GM23338 (cell line): ENCODE measurements around the gene MYLK4.

ENCODE experiments used
- CREB1 ChIP-seq: fragments of 250-450 bp; sonication (Bioruptor Pico); IDR thresholded peaks from 2 replicates; pipeline ENCODE4 v1.5.0; 2020; ENCODE audit warnings: low read depth, mild to moderate bottlenecking, moderate library complexity
- CTCF ChIP-seq, 2 experiments: fragments of 200-600 bp in 1 of 2; sonication (generic) in 1 of 2; conservative IDR thresholded peaks; 2 replicates each; pipeline versions ENCODE4 v1.5.1 to v1.6.1; 2016 to 2017; ENCODE audit warnings: antibody characterized with exemption in 2 of 2, low read depth in 2 of 2, mild to moderate bottlenecking in 2 of 2, moderate library complexity in 1 of 2
- ETS1 ChIP-seq: IDR thresholded peaks from 2 replicates; pipeline ENCODE4 v1.6.1; 2016; ENCODE audit warnings: antibody characterized with exemption
- EZH2 ChIP-seq: fragments of 200-600 bp; sonication (generic); IDR thresholded peaks from one replicate; pipeline ENCODE4 v1.8.0; 2017; ENCODE audit warnings: antibody characterized with exemption, mild to moderate bottlenecking, low read depth; ENCODE audit not compliant: unreplicated experiment
- EZH2phosphoT487 ChIP-seq: fragments of 200-600 bp; sonication (generic); IDR thresholded peaks from one replicate; pipeline ENCODE4 v1.8.1; 2018; ENCODE audit warnings: antibody characterized with exemption; ENCODE audit not compliant: unreplicated experiment
- JUNB ChIP-seq: IDR thresholded peaks from one replicate; pipeline ENCODE4 v1.6.1; 2016; ENCODE audit warnings: antibody characterized with exemption; ENCODE audit not compliant: unreplicated experiment
- POLR2AphosphoS5 ChIP-seq: IDR thresholded peaks from 2 replicates; pipeline ENCODE4 v1.6.1; 2016; ENCODE audit warnings: antibody characterized with exemption, low read depth
- REST ChIP-seq: IDR thresholded peaks from one replicate; pipeline ENCODE4 v1.6.1; 2018; ENCODE audit warnings: antibody characterized with exemption; ENCODE audit not compliant: unreplicated experiment
- ZNF114 ChIP-seq: fragments of 250-450 bp; sonication (Bioruptor Pico); IDR thresholded peaks from 2 replicates; pipeline ENCODE4 v1.5.0; 2020; ENCODE audit warnings: mild to moderate bottlenecking, moderate library complexity
- ZNF331 ChIP-seq: fragments of 250-450 bp; sonication (Bioruptor Pico); IDR thresholded peaks from 2 replicates; pipeline ENCODE4 v1.5.0; 2020; ENCODE audit warnings: low read depth, mild to moderate bottlenecking, moderate library complexity
- ZNF462 ChIP-seq: fragments of 250-450 bp; sonication (Bioruptor Pico); IDR thresholded peaks from 2 replicates; pipeline ENCODE4 v1.5.0; 2020; ENCODE audit warnings: mild to moderate bottlenecking, moderate library complexity

GRCh38 chr6:2614846-2615245, 135.9 kb downstream of the MYLK4 start:
- TF ChIP-seq CTCF (conservative IDR thresholded peaks at IDR 0.05; ENCODE audit: low read depth in 2 of 2), result no peak
- no peak for TF ChIP-seq EZH2
- no peak for TF ChIP-seq ETS1
- no peak for TF ChIP-seq POLR2AphosphoS5
- TF ChIP-seq EZH2phosphoT487, result no peak
- no peak for TF ChIP-seq CREB1 (CRISPR knock-in tag)
- TF ChIP-seq JUNB, result no peak
- no peak for TF ChIP-seq REST
- TF ChIP-seq ZNF114 (CRISPR knock-in tag), result no peak
- no peak for TF ChIP-seq ZNF331 (CRISPR knock-in tag)
- no peak for TF ChIP-seq ZNF462
